Nephron progenitor cell (in vitro differentiated cells): ENCODE data around the gene PRPH.
"Not testable (repeated sequence)": the region's sequence is repeated elsewhere in the genome, so short reads cannot be mapped to it uniquely, and the experiment has no call there.

ENCODE experiments used
- DNase-seq: peaks from one replicate; pipeline ENCODE4 v3.0.0; 2021
- H3K27ac Mint-ChIP-seq: 2 replicates; pipeline ENCODE4 v1.8.0; 2021; ENCODE audit warnings: mild to moderate bottlenecking, moderate library complexity, mixed read lengths
- H3K27me3 Mint-ChIP-seq: 2 replicates; pipeline ENCODE4 v1.8.0; 2021; ENCODE audit warnings: mild to moderate bottlenecking, low read depth, mixed read lengths; ENCODE audit not compliant: poor library complexity
- H3K36me3 Mint-ChIP-seq: 2 replicates; pipeline ENCODE4 v1.8.0; 2021; ENCODE audit warnings: low read depth, mixed read lengths
- H3K4me1 Mint-ChIP-seq: 2 replicates; pipeline ENCODE4 v1.8.0; 2021; ENCODE audit warnings: mixed read lengths
- H3K4me3 Mint-ChIP-seq: 2 replicates; pipeline ENCODE4 v1.8.0; 2021; ENCODE audit warnings: mild to moderate bottlenecking, moderate library complexity, mixed read lengths
- H3K9me3 Mint-ChIP-seq: 2 replicates; pipeline ENCODE4 v1.8.0; 2021; ENCODE audit warnings: mild to moderate bottlenecking, moderate library complexity, mixed read lengths
- TF ChIP-seq, protein P1 (sequence below): fragments of 200-600 bp; sonication (generic); IDR thresholded peaks from 2 replicates; pipeline ENCODE4 v1.5.0; 2021; ENCODE audit warnings: antibody characterized with exemption

The PRPH gene

GRCh38 chr12:49332891-49333371 is 38.0 kb downstream of the PRPH start:
- H3K4me3 Mint-ChIP-seq = no peak overlapping the region
- no peak for DNase-seq
- peaks cover 20% of the 10 kb centered on the region for H3K36me3 Mint-ChIP-seq
- H3K9me3 Mint-ChIP-seq = no peaks in the 10 kb centered on the region
- no peak overlapping the region for H3K27ac Mint-ChIP-seq
- TF ChIP-seq, protein P1, sequence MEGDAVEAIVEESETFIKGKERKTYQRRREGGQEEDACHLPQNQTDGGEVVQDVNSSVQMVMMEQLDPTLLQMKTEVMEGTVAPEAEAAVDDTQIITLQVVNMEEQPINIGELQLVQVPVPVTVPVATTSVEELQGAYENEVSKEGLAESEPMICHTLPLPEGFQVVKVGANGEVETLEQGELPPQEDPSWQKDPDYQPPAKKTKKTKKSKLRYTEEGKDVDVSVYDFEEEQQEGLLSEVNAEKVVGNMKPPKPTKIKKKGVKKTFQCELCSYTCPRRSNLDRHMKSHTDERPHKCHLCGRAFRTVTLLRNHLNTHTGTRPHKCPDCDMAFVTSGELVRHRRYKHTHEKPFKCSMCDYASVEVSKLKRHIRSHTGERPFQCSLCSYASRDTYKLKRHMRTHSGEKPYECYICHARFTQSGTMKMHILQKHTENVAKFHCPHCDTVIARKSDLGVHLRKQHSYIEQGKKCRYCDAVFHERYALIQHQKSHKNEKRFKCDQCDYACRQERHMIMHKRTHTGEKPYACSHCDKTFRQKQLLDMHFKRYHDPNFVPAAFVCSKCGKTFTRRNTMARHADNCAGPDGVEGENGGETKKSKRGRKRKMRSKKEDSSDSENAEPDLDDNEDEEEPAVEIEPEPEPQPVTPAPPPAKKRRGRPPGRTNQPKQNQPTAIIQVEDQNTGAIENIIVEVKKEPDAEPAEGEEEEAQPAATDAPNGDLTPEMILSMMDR = no peak
- peaks cover 63% of the 10 kb centered on the region for H3K27me3 Mint-ChIP-seq
- peaks cover 21% of the 10 kb centered on the region for H3K4me1 Mint-ChIP-seq

DNA sequence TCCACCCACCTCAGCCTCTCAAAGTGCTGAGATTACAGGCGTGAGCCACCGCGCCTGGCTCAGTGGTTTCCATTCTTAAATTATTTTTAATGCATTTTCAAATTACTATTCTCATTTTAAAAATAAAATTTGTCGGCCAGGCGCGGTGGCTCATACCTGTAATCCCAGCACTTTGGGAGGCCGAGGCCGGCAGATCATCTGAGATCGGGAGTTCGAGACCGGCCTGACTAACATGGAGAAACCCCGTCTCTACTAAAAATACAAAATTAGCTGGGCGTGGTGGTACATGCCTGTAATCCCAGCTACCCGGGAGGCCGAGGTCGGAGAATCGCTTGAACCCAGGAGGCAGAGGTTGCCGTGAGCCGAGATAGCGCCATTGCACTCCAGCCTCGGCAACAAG is 38.8 kb downstream of the PRPH start:
- H3K4me3 Mint-ChIP-seq, H3K9me3 Mint-ChIP-seq, H3K27ac Mint-ChIP-seq, DNase-seq: not testable (repeated sequence)
- Mint-ChIP-seq H3K36me3 (peaks cover 16% of the 10 kb centered on the region), H3K4me1 (peaks cover 30% of the 10 kb centered on the region), H3K27me3 (peaks cover 71% of the 10 kb centered on the region)

GRCh38 chr12:49334226-49334625 is 39.3 kb downstream of the PRPH start:
- no peak for DNase-seq
- Mint-ChIP-seq H3K27me3 (peaks cover 76% of the 10 kb centered on the region), H3K4me1 (peaks cover 34% of the 10 kb centered on the region), H3K27ac (no peak overlapping the region), H3K9me3 (no peaks in the 10 kb centered on the region), H3K36me3 (peaks cover 11% of the 10 kb centered on the region), H3K4me3 (no peak overlapping the region)
- TF ChIP-seq, protein P1 = no peak

- H3K4me3 Mint-ChIP-seq = no peak overlapping the region
Observed at GRCh38 chr12:49334681-49335080, 39.7 kb downstream of the PRPH start.

GRCh38 chr12:49335118-49335954 is 40.4 kb downstream of the PRPH start:
- TF ChIP-seq, protein P1 = no peak
- H3K9me3 Mint-ChIP-seq = no peaks in the 10 kb centered on the region
- peaks cover 45% of the 10 kb centered on the region for H3K4me1 Mint-ChIP-seq
- H3K36me3 Mint-ChIP-seq = peaks cover 5% of the 10 kb centered on the region
- no peak for DNase-seq
- H3K27me3 Mint-ChIP-seq = peaks cover 81% of the 10 kb centered on the region
- no peak overlapping the region for H3K27ac Mint-ChIP-seq
- peak overlapping the region; percentile 40 for H3K4me3 Mint-ChIP-seq

More at GRCh38 chr12:49334681-49335080, 39.7 kb downstream of the PRPH start:
- no peaks in the 10 kb centered on the region for H3K9me3 Mint-ChIP-seq
- no peak overlapping the region for H3K27ac Mint-ChIP-seq
- TF ChIP-seq, protein P1 = no peak
- H3K27me3 Mint-ChIP-seq = peaks cover 80% of the 10 kb centered on the region
- DNase-seq = no peak
- peaks cover 39% of the 10 kb centered on the region for H3K4me1 Mint-ChIP-seq
- peaks cover 8% of the 10 kb centered on the region for H3K36me3 Mint-ChIP-seq

DNA sequence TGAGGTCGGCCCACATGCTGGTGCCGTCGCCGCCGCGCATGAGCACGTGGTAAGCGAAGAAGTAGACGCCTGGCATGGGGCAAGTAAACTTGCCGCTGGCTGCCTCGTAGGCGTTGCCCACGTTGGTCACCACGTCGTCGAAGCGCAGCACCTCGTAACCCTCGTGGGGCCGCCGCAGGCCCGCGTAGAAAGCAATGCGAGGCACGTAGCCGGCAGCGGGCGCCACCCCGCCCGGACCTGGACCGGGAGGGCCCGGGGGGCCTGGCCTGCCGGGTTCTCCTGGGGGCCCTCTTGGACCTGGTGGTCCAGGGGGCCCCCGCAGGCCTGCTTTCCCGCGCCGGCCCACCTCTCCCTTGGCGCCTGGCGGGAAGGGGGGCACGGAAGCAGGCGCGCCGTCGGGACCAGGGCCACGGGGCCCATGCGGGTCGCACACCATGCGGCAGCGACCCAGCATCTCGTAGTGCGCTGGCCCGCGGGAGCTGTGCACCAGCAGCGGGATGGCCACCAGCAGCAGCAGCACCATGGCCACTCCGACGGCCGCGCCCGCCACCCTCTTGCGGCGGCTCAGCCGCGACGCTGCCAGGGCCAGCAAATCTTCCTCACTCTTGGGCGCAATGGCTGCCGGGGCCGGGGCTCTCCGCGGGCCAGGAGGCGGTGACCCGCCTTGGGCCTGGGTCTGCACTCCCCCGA is 41.2 kb downstream of the PRPH start:
- H3K27ac Mint-ChIP-seq = no peak overlapping the region
- no peak overlapping the region for H3K4me3 Mint-ChIP-seq
- TF ChIP-seq, protein P1 = no peak
- no peaks in the 10 kb centered on the region for H3K9me3 Mint-ChIP-seq
- peaks cover 89% of the 10 kb centered on the region for H3K27me3 Mint-ChIP-seq
- peaks cover 52% of the 10 kb centered on the region for H3K4me1 Mint-ChIP-seq
- peaks cover 5% of the 10 kb centered on the region for H3K36me3 Mint-ChIP-seq
- no peak for DNase-seq
